Measurements from ENCODE around the gene PUS3.
A peak's percentile ranks its signal among the peaks of the same experiment; 100 is the strongest.

The PUS3 gene

DNA sequence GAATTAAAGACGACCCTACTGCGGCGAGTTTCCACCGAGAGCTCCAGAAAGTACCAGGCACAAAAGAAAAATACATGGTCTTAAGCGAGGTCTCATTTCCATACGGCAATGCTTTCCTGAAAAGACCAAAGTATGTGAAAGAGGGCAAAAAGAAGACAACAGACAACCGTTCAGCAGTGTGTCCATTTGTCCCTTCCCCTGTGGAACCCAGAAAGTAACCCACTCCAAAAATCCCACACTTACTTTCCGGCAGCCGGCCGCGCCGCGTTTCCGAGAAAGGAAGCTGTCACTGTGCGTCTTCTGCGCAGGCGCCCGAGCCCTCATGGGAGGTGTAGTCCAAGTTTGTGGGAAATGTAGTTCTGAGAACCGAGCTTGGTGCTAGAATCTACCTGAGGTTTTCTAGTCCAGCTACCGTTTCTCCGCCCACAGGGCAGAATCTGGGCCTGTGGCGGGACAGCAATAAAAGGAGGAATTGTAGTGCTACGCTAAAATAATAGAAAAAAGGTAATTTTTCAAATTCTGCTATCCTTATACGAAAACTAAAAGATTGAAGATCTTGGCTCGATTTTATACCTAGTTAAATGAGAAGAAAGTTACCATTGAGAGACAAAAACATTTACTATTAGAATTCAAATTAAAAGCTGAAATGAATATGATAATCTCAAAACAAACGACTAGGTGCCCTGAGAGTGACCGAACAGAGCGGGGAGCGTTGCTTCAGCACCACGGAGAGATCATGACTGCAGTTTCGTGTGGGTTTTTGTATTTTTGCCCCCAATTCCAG, at the start of gene PUS3:
Gene PUS3 (minus strand): TSS at position 280 of the 784 bp plus-strand sequence. CDS start 6,922 bp downstream, outside the sequence.
- DNase-seq (ENCODE audit: low spot score), result peak; percentile 90

GRCh38 chr11:125952559-125952958, 49.6 kb upstream of the PUS3 start:
- no peak for DNase-seq (ENCODE audit: low spot score)

GRCh38 chr11:125951731-125952130, 48.7 kb upstream of the PUS3 start:
- DNase-seq (ENCODE audit: low spot score), result no peak

DNA sequence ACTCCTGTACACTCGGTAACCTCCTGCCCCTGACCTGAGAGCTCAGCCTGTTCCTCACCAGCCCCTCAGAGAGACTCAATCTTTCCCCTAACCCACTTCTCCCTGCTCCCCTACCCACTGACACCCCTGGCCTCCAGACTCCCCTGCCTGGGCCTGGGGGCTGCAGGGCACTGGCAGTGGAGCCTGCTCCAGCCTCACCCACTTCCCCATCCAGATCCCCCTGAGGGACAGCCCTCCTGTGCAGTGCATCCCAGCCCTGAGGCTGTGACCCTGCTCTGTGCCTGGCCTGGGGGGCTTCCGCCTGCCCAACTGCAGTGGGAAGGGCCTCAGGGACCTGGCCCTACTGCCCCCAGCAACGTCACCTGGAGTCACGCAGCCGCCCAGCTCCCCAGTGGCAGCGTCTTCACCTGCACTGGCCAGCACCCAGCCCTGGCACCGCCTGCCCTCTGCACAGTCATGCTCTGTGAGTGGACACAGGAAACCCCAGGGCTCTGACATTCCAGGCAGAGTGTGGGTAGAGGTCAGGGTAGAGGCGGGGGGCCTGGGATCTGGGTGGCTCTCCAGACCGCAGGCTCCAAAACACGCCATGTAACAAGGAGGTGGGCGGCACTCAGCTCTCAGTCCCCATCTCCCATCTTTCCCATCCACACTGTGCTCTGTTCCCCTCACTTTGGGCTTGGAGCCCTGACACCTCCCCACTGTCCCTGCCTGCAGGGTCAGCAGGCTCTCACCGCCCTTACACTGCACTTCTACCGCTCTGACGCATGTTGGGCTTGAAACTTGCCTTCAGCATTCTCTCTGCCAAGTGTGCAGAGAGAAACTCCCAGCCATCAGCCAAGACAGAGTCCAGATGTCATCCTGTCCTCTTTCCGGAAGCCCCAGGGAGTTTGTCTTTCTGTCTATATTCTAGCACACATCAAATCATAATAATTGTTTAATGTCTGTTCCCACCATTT, 48.0 kb upstream of the PUS3 start:
- DNase-seq (ENCODE audit: low spot score), result no peak

- DNase-seq (ENCODE audit: low spot score), result no peak
These were observed 47.1 kb upstream of the PUS3 start for GRCh38 chr11:125950178-125950490.

- no peak for DNase-seq (ENCODE audit: low spot score)
These were observed 46.5 kb upstream of the PUS3 start for GRCh38 chr11:125949271-125950177.

GRCh38 chr11:125948278-125949051, 45.5 kb upstream of the PUS3 start:
- no peak for DNase-seq (ENCODE audit: low spot score)

- no peak for DNase-seq (ENCODE audit: low spot score)
These were observed 44.6 kb upstream of the PUS3 start for GRCh38 chr11:125947419-125948277.

- no peak for DNase-seq (ENCODE audit: low spot score)
These were observed 43.9 kb upstream of the PUS3 start for GRCh38 chr11:125946712-125947418.

DNA sequence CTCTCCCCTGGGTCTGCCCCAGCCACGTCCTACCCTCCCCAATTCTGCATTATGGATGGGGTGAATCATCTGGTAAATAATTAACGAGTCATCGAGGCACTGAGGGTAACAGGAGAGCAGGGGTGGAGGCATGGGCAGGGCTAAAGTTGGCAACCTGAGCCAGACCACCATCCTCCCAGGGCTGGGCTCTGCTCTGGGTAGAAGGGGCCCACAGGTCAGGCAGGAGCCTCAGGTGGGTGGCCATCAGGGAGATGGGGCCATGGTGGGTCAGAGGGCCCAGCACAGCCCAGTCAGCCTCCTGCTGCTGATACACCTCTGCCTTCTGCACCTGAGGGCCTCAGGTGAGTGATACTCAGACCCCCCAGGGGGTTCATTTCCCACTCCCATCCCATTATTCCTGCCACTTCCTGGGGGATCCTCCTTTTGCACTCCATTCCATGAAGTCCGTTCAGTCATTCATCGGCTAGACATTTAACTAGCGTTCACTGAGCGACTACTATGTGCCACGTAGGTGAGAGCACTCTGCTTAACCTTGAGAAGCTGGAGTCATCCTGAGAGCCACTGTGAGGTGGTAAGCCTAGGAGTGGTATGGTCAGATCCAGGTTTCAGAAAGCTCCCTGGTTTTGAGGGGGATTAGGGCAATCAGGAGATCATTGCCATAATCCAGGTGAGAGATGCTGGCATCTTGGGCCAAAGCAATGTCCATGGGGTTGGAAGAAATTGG, 43.0 kb upstream of the PUS3 start, which contains the start of gene VSIG10L2:
Gene VSIG10L2 (plus strand): TSS at position 248 of the 724 bp plus-strand sequence. CDS start 12 bp downstream, at position 260.
- DNase-seq (ENCODE audit: low spot score), result no peak

GRCh38 chr11:125945011-125945796, 42.2 kb upstream of the PUS3 start:
- DNase-seq (ENCODE audit: low spot score), result no peak

DNA sequence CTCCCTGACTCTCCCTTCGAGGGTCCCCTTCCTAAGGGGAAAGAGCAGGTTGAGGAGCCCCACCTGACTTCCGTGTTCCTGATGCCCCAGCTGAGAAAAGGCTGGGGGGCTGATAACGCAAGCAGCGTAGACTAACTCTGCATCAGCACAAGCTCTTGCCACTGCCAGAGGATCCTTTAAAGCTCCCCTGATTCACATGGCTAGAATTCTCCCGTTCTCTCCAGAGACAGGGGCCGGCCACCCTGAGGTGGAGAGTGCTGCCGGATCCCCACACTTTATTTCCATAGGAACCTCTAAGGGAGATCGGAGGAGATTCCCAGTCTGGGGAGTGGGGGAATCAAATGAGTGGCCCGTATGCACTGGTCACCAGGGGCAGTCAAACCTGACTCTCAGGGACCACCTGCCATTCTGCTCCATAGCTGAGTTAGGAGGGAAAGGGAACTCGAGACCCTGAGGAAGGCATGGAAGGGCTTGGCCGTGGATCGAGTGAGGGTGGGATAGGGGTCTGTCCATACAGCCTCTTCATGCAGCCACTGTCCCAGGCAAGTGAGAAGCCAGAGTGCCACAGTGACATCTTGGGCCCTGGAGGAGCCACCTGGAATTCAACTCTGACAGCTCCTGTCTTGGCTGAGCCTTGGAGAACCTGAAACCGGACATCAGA, 41.5 kb upstream of the PUS3 start:
- no peak for DNase-seq (ENCODE audit: low spot score)

DNA sequence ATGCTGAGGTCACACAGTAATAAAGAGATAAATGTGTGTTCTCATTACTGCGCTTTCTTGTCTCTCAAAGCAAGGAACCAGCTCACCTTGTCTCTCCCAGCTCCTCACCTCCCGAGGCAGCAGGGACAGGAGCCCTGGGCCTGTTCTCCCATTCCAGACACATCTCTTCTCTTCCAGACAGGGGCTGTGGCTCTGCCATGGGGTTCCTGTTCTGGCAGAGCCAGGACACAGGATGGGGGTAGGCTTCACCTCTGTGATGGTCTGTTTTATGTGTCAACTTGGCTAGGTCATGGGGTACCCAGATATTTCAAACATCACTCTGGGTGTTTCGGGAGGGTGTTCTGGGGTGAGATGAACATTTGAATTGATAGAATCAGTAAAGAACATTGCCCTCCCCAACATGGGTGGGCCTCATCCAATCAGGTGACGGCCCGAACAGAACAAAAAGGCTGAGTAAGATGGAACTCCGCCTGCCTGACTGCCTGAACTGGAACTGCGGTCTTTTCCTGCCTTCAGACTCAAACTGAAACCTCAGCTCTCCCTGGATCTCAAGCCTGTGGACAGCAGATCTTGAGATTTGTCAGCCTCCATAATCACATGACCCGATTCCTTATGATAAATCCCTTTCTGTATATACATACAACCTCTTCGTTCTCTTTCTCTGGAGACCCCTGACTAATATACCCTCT, 40.8 kb upstream of the PUS3 start:
- DNase-seq (ENCODE audit: low spot score), result no peak

GRCh38 chr11:125942771-125943428, 39.9 kb upstream of the PUS3 start:
- no peak for DNase-seq (ENCODE audit: low spot score)

- DNase-seq (ENCODE audit: low spot score), result peak; percentile 9
These were observed 38.9 kb upstream of the PUS3 start for GRCh38 chr11:125941619-125942611.

Measured in COLO829 (cell line).